Measurements from ENCODE around the gene LRP1B.

DNA sequence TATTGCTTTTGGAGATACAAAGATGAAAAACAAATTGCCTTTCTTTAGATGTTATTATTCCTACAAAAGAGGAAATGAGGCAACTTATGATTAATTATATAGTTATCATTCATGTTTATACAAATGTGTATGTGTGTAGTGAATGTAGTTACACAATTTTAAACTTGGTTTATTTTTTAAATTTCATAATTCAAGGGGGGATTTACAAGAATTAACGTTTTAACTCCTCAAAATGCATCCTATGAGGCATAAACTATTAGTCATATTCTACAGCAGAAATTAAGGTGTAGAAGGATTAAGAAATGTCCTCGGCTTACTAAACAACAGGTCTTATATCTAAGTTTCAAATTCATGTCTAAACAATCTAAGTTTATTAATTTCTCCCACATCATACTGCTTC lies 1545.8 kb downstream of the LRP1B start:
- TF ChIP-seq, protein P1, sequence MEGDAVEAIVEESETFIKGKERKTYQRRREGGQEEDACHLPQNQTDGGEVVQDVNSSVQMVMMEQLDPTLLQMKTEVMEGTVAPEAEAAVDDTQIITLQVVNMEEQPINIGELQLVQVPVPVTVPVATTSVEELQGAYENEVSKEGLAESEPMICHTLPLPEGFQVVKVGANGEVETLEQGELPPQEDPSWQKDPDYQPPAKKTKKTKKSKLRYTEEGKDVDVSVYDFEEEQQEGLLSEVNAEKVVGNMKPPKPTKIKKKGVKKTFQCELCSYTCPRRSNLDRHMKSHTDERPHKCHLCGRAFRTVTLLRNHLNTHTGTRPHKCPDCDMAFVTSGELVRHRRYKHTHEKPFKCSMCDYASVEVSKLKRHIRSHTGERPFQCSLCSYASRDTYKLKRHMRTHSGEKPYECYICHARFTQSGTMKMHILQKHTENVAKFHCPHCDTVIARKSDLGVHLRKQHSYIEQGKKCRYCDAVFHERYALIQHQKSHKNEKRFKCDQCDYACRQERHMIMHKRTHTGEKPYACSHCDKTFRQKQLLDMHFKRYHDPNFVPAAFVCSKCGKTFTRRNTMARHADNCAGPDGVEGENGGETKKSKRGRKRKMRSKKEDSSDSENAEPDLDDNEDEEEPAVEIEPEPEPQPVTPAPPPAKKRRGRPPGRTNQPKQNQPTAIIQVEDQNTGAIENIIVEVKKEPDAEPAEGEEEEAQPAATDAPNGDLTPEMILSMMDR (IDR thresholded peaks at IDR 0.05; ENCODE audit: low read depth, low read length, missing input control) = no peak
- TF ChIP-seq JUND (IDR thresholded peaks at IDR 0.05) (no peak), RAD21 (IDR thresholded peaks at IDR 0.05) (no peak), SP1 (IDR thresholded peaks at IDR 0.05) (no peak), TAF1 (conservative IDR thresholded peaks at IDR 0.05) (no peak), RXRA (IDR thresholded peaks at IDR 0.05) (no peak), GABPA (IDR thresholded peaks at IDR 0.05 in 1 of 2, conservative IDR thresholded peaks at IDR 0.05 in 1 of 2) (no peak), EGR1 (IDR thresholded peaks at IDR 0.05; ENCODE audit: low read depth in 2 of 2) (no peak)
- TF ChIP-seq, protein P2, sequence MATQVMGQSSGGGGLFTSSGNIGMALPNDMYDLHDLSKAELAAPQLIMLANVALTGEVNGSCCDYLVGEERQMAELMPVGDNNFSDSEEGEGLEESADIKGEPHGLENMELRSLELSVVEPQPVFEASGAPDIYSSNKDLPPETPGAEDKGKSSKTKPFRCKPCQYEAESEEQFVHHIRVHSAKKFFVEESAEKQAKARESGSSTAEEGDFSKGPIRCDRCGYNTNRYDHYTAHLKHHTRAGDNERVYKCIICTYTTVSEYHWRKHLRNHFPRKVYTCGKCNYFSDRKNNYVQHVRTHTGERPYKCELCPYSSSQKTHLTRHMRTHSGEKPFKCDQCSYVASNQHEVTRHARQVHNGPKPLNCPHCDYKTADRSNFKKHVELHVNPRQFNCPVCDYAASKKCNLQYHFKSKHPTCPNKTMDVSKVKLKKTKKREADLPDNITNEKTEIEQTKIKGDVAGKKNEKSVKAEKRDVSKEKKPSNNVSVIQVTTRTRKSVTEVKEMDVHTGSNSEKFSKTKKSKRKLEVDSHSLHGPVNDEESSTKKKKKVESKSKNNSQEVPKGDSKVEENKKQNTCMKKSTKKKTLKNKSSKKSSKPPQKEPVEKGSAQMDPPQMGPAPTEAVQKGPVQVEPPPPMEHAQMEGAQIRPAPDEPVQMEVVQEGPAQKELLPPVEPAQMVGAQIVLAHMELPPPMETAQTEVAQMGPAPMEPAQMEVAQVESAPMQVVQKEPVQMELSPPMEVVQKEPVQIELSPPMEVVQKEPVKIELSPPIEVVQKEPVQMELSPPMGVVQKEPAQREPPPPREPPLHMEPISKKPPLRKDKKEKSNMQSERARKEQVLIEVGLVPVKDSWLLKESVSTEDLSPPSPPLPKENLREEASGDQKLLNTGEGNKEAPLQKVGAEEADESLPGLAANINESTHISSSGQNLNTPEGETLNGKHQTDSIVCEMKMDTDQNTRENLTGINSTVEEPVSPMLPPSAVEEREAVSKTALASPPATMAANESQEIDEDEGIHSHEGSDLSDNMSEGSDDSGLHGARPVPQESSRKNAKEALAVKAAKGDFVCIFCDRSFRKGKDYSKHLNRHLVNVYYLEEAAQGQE (IDR thresholded peaks at IDR 0.05) = no peak
- TF ChIP-seq, protein P3, sequence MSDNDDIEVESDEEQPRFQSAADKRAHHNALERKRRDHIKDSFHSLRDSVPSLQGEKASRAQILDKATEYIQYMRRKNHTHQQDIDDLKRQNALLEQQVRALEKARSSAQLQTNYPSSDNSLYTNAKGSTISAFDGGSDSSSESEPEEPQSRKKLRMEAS (IDR thresholded peaks at IDR 0.05) = no peak
- TF ChIP-seq, protein P4, sequence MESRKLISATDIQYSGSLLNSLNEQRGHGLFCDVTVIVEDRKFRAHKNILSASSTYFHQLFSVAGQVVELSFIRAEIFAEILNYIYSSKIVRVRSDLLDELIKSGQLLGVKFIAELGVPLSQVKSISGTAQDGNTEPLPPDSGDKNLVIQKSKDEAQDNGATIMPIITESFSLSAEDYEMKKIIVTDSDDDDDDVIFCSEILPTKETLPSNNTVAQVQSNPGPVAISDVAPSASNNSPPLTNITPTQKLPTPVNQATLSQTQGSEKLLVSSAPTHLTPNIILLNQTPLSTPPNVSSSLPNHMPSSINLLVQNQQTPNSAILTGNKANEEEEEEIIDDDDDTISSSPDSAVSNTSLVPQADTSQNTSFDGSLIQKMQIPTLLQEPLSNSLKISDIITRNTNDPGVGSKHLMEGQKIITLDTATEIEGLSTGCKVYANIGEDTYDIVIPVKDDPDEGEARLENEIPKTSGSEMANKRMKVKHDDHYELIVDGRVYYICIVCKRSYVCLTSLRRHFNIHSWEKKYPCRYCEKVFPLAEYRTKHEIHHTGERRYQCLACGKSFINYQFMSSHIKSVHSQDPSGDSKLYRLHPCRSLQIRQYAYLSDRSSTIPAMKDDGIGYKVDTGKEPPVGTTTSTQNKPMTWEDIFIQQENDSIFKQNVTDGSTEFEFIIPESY (IDR thresholded peaks at IDR 0.05) = no peak
